ENCODE results near the gene CDADC1.

DNA sequence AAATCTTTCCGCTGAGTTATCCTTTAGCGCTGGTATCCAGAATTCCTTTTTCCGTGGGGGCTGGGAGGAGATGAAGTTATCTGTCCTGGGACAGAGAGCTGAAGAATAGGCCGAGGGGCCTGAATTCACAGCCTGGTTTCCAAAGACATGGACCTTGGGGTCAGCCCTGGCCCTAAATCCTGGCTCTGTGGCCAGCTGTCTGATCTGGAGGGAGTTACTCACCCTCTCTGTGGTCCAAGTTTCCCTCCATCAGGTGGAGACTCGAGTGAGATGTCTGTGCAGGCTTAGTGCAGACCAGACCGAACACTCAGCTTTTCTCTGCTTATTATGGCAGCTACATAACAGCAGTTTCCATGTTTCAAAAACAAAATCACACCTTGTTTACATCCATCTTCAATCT, 59.6 kb downstream of the CDADC1 start:
- TF ChIP-seq, protein P1, sequence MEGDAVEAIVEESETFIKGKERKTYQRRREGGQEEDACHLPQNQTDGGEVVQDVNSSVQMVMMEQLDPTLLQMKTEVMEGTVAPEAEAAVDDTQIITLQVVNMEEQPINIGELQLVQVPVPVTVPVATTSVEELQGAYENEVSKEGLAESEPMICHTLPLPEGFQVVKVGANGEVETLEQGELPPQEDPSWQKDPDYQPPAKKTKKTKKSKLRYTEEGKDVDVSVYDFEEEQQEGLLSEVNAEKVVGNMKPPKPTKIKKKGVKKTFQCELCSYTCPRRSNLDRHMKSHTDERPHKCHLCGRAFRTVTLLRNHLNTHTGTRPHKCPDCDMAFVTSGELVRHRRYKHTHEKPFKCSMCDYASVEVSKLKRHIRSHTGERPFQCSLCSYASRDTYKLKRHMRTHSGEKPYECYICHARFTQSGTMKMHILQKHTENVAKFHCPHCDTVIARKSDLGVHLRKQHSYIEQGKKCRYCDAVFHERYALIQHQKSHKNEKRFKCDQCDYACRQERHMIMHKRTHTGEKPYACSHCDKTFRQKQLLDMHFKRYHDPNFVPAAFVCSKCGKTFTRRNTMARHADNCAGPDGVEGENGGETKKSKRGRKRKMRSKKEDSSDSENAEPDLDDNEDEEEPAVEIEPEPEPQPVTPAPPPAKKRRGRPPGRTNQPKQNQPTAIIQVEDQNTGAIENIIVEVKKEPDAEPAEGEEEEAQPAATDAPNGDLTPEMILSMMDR (IDR thresholded peaks at IDR 0.05): no peak
- no peak for TF ChIP-seq POLR2A (IDR thresholded peaks at IDR 0.05)

Measured in right lobe of liver (tissue), 4 donors.